ENCODE data around the gene RNU7-1.

DNA sequence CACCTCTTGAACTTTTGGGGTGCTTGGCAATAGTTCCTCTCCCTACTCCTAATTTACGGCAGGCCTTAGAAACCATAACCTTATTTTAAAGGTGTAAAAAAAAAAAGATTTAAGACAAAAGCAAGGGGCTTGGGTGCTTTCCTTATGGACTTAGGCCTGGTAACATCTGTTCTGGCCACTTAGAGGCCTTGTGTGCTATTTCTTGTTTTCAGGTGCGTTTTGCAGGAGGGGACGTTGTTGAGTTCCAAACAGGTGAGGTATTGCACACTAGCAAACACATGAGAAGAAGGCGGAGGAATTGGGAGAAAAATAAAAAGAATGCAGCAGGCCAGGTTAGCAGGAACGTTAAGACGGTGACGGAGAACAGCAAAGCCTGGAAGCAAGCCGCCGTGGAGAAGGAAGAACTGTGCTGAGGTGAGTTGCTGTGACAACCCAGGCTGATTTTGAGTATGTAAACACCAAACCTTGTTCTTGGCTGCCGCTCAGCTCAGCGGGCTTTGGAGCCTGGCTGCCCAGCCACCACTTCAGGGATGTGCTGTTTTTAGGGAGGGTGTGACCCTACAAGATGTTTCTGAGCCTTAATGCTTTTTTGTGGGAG lies 44.4 kb downstream of the RNU7-1 start:
- no peak for TF ChIP-seq CTCF (conservative IDR thresholded peaks at IDR 0.05 in 1 of 2, IDR thresholded peaks at IDR 0.05 in 1 of 2; ENCODE audit: low read depth in 1 of 2, low read length in 2 of 2)
- no peak for TF ChIP-seq EZH2 (IDR thresholded peaks at IDR 0.05; ENCODE audit: low read length, missing control alignments)
